Hypothalamus (tissue), 51 donors: ENCODE measurements around the gene CDCP1.

Experiments
- DNase-seq, 51 donors: peaks; one replicate each; lab custom pipeline; 2025; lab: John Stamatoyannopoulos, UW

The CDCP1 gene

GRCh38 chr3:45145681-45146614 lies at the start of gene CDCP1:
TSS of gene CDCP1 (minus strand) at chr3:45146378. CDS start at chr3:45146287, 91 bp downstream.
- no peak for DNase-seq

GRCh38 chr3:45194791-45195190 lies 48.6 kb upstream of the CDCP1 start:
- no peak for DNase-seq

- DNase-seq: no peak
Measured at GRCh38 chr3:45191924-45192417, 45.8 kb upstream of the CDCP1 start.

GRCh38 chr3:45191424-45191823 lies 45.2 kb upstream of the CDCP1 start:
- DNase-seq: no peak

GRCh38 chr3:45188719-45189659 lies 42.8 kb upstream of the CDCP1 start:
- DNase-seq: no peak

GRCh38 chr3:45187694-45188141 lies 41.5 kb upstream of the CDCP1 start:
- DNase-seq: no peak

GRCh38 chr3:45186871-45187270 lies 40.7 kb upstream of the CDCP1 start:
- DNase-seq: no peak

- no peak for DNase-seq
Measured at GRCh38 chr3:45185461-45185860, 39.3 kb upstream of the CDCP1 start.

- DNase-seq: no peak
Measured at GRCh38 chr3:45185052-45185451, 38.9 kb upstream of the CDCP1 start.

GRCh38 chr3:45183872-45184262 lies 37.7 kb upstream of the CDCP1 start:
- no peak for DNase-seq

GRCh38 chr3:45182915-45183871 lies 37.0 kb upstream of the CDCP1 start:
- peak in 3 of 51 donors; percentile 4 to 26 (median 25) for DNase-seq

- no peak for DNase-seq
Measured at GRCh38 chr3:45181496-45181895, 35.3 kb upstream of the CDCP1 start.

GRCh38 chr3:45180899-45181298 lies 34.7 kb upstream of the CDCP1 start:
- DNase-seq: no peak

GRCh38 chr3:45180051-45180450 lies 33.9 kb upstream of the CDCP1 start:
- no peak for DNase-seq

- DNase-seq: no peak
Measured at GRCh38 chr3:45179163-45179562, 33.0 kb upstream of the CDCP1 start.

GRCh38 chr3:45178183-45179023 lies 32.2 kb upstream of the CDCP1 start:
- DNase-seq: no peak

- no peak for DNase-seq
Measured at GRCh38 chr3:45176912-45177311, 30.7 kb upstream of the CDCP1 start.

GRCh38 chr3:45174234-45174633 lies 28.1 kb upstream of the CDCP1 start:
- DNase-seq: no peak

GRCh38 chr3:45173776-45174175 lies 27.6 kb upstream of the CDCP1 start:
- DNase-seq: no peak
